ENCODE measurements around the gene RHOH. TPM values are rescaled to one million over a fixed set of nuclear protein-coding genes. Genes with fewer than 3 reads are reported as not detected.
A peak's percentile ranks its signal among the peaks of the same experiment; 100 is the strongest.

RHOH gene
- total and polyA plus RNA-seq, 9 of the 15 experiments (the other 6 are each of a cell fraction or from before 2014, with no cell fraction given), result 14.3 to 37.7 (median 23.2) TPM

DNA sequence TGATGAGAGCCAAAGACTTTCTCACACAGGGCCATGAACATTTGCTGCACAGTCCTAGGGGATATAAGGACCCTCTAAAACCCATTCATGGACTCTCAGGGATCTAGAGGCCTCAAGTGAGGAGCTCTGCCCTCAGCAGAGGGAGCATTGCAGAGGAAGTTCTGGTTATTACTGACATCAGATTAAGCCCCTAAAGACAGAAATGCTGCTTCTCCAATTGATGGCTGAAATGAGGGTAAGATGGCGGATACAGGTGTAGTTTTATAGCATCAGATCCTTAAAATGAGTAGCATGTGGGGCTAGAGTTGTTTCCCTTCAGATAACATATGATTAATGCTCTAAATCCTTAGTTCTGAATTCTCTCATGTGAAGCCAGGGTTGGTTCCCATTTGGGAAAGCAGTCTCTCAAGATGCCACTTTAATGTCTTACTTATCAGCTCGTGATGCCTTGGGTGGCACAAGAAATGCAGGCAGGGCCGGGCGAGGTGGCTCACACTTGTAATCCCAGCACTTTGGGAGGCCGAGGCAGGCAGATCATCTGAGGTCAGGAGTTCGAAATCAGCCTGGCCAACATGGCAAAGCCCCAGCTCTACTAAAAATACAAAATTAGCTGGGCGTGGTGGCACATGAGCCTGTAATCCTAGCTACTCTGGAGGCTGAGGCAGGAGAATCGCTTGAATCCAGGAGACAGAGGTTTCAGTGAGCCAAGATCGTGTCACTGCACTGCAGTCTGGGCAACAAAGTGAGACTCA, 7.9 kb downstream of the RHOH start (continued):
- TF ChIP-seq, protein P1, sequence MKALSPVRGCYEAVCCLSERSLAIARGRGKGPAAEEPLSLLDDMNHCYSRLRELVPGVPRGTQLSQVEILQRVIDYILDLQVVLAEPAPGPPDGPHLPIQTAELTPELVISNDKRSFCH (CRISPR knock-in tag; IDR thresholded peaks at IDR 0.05), result no peak
- TF ChIP-seq, protein P1 (tag; IDR thresholded peaks at IDR 0.05), result peak; percentile 56; the same call in 1 of the 2 replicates
- TF ChIP-seq BCL6 (CRISPR knock-in tag; IDR thresholded peaks at IDR 0.05) (no peak), CC2D1A (IDR thresholded peaks at IDR 0.05) (no peak), HNRNPUL1 (IDR thresholded peaks at IDR 0.05; ENCODE audit: low read length) (no peak), SNRNP70 (optimal IDR thresholded peaks at IDR 0.05; ENCODE audit: low read depth, low read length) (no peak), NFXL1 (CRISPR knock-in tag; IDR thresholded peaks at IDR 0.05) (peak; percentile 56; the same call in 1 of the 2 replicates), KAT8 (IDR thresholded peaks at IDR 0.05; ENCODE audit: low read depth) (no peak), ZNF347 (CRISPR knock-in tag; IDR thresholded peaks at IDR 0.05; ENCODE audit: low read depth) (no peak), BACH1 (tag; IDR thresholded peaks at IDR 0.05) (peak; percentile 45; the same call in 1 of the 2 replicates), NR2C2 (CRISPR knock-in tag; IDR thresholded peaks at IDR 0.05) (no peak), NR2C2 (tag; IDR thresholded peaks at IDR 0.05) (0 out of 2 replicates have a peak, but pooled peaks have one; percentile 5), ZFPM2 (CRISPR knock-in tag; IDR thresholded peaks at IDR 0.05) (no peak), ZNF408 (CRISPR knock-in tag; IDR thresholded peaks at IDR 0.05; ENCODE audit: low read depth) (no peak), XRCC5 (IDR thresholded peaks at IDR 0.05; ENCODE audit: low read depth, low read length) (no peak), ZNF57 (CRISPR knock-in tag; IDR thresholded peaks at IDR 0.05) (no peak), LEF1 (IDR thresholded peaks at IDR 0.05) (no peak), RHOXF2B (CRISPR knock-in tag; conservative IDR thresholded peaks at IDR 0.05) (peak; percentile 74; the same call in 1 of the 2 replicates)
- TF ChIP-seq, protein P2, sequence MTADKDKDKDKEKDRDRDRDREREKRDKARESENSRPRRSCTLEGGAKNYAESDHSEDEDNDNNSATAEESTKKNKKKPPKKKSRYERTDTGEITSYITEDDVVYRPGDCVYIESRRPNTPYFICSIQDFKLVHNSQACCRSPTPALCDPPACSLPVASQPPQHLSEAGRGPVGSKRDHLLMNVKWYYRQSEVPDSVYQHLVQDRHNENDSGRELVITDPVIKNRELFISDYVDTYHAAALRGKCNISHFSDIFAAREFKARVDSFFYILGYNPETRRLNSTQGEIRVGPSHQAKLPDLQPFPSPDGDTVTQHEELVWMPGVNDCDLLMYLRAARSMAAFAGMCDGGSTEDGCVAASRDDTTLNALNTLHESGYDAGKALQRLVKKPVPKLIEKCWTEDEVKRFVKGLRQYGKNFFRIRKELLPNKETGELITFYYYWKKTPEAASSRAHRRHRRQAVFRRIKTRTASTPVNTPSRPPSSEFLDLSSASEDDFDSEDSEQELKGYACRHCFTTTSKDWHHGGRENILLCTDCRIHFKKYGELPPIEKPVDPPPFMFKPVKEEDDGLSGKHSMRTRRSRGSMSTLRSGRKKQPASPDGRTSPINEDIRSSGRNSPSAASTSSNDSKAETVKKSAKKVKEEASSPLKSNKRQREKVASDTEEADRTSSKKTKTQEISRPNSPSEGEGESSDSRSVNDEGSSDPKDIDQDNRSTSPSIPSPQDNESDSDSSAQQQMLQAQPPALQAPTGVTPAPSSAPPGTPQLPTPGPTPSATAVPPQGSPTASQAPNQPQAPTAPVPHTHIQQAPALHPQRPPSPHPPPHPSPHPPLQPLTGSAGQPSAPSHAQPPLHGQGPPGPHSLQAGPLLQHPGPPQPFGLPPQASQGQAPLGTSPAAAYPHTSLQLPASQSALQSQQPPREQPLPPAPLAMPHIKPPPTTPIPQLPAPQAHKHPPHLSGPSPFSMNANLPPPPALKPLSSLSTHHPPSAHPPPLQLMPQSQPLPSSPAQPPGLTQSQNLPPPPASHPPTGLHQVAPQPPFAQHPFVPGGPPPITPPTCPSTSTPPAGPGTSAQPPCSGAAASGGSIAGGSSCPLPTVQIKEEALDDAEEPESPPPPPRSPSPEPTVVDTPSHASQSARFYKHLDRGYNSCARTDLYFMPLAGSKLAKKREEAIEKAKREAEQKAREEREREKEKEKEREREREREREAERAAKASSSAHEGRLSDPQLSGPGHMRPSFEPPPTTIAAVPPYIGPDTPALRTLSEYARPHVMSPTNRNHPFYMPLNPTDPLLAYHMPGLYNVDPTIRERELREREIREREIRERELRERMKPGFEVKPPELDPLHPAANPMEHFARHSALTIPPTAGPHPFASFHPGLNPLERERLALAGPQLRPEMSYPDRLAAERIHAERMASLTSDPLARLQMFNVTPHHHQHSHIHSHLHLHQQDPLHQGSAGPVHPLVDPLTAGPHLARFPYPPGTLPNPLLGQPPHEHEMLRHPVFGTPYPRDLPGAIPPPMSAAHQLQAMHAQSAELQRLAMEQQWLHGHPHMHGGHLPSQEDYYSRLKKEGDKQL (CRISPR knock-in tag; IDR thresholded peaks at IDR 0.05; ENCODE audit: borderline replicate concordance), result no peak
- TF ChIP-seq, protein P3, sequence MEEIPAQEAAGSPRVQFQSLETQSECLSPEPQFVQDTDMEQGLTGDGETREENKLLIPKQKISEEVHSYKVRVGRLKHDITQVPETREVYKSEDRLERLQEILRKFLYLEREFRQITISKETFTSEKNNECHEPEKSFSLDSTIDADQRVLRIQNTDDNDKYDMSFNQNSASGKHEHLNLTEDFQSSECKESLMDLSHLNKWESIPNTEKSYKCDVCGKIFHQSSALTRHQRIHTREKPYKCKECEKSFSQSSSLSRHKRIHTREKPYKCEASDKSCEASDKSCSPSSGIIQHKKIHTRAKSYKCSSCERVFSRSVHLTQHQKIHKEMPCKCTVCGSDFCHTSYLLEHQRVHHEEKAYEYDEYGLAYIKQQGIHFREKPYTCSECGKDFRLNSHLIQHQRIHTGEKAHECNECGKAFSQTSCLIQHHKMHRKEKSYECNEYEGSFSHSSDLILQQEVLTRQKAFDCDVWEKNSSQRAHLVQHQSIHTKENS (CRISPR knock-in tag; IDR thresholded peaks at IDR 0.05), result no peak
- TF ChIP-seq, protein P4, sequence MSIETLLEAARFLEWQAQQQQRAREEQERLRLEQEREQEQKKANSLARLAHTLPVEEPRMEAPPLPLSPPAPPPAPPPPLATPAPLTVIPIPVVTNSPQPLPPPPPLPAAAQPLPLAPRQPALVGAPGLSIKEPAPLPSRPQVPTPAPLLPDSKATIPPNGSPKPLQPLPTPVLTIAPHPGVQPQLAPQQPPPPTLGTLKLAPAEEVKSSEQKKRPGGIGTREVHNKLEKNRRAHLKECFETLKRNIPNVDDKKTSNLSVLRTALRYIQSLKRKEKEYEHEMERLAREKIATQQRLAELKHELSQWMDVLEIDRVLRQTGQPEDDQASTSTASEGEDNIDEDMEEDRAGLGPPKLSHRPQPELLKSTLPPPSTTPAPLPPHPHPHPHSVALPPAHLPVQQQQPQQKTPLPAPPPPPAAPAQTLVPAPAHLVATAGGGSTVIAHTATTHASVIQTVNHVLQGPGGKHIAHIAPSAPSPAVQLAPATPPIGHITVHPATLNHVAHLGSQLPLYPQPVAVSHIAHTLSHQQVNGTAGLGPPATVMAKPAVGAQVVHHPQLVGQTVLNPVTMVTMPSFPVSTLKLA (conservative IDR thresholded peaks at IDR 0.05), result no peak

All from K562 (cell line).